Thoracic aorta (tissue), 2 donors: Measurements from ENCODE around the gene HPRT1. TPM values are rescaled to one million over a fixed set of nuclear protein-coding genes. Genes with fewer than 3 reads are reported as not detected.

ENCODE experiments used
- ATAC-seq: fragments of 150-250 bp; one replicate; pipeline ENCODE4 v1.8.0; 2017; ENCODE audit warnings: low read depth; ENCODE audit not compliant: insufficient number of reproducible peaks, low FRiP score
- DNase-seq: peaks from one replicate; pipeline ENCODE4 v3.0.0-alpha.2; 2020; ENCODE audit warnings: low spot score
- H3K27ac ChIP-seq, 2 donors: fragments of 200-600 bp; sonication (generic); 1 replicate in 1 of 2; 2 replicates in 1 of 2; pipeline ENCODE4 v1.5.1; 2016; ENCODE audit warnings: mild to moderate bottlenecking in 2 of 2, moderate library complexity in 2 of 2
- H3K27me3 ChIP-seq: fragments of 200-600 bp; sonication (generic); replicated peaks from 2 replicates; pipeline ENCODE4 v1.6.0; 2016; ENCODE audit warnings: mild to moderate bottlenecking; ENCODE audit not compliant: insufficient read depth
- H3K36me3 ChIP-seq: fragments of 200-600 bp; sonication (generic); one replicate; pipeline ENCODE4 v1.5.1; 2016
- H3K4me1 ChIP-seq, 2 donors: fragments of 200-600 bp; sonication (generic); 1 replicate in 1 of 2; 2 replicates in 1 of 2; pipeline versions ENCODE4 v1.5.1 to v1.6.0; 2016; ENCODE audit warnings: low read depth in 2 of 2, mild to moderate bottlenecking in 1 of 2; ENCODE audit not compliant: control insufficient read depth in 1 of 2
- H3K4me3 ChIP-seq: fragments of 200-600 bp; sonication (generic); 2 replicates; pipeline ENCODE4 v1.5.1; 2016; ENCODE audit warnings: mild to moderate bottlenecking
- H3K9me3 ChIP-seq: fragments of 200-600 bp; sonication (generic); 2 replicates; pipeline ENCODE4 v1.5.1; 2016
- total RNA-seq, 2 donors: library from RNA; depleted of rRNA; stranded (reverse); fragments of >200 nt; gene quantifications; one replicate each; pipeline versions ENCODE4 v1.1.0 to v1.2.3, GENCODE V29; 2016
- TF ChIP-seq, protein P1 (sequence below): fragments of 200-600 bp; sonication (generic); IDR thresholded peaks from one replicate; pipeline ENCODE4 v1.5.1; 2019; ENCODE audit warnings: antibody characterized with exemption

The HPRT1 gene
- total RNA-seq, 2 donors from 2014 or later: 3.1 to 20.7 TPM

DNA sequence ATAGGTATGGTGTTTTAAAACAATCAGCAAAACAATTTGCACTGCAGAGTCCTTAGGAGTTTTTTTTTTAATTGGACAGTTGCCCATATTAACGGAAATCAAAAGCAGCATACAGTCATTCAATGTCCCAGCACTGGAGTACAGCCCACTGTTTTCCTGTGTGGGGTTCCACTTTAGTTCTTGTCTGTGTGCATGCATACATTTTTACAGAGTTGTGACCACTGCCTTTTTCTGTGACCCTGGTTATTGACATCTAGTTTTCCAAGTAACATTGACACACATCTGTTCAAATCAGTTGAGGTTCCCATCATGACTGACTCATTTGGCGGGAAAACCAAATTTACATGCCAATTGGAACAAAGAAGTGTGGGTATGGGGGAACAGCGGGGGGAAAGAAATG, 83.3 kb downstream of the HPRT1 start:
- Histone ChIP-seq H3K9me3 (no peaks in the 10 kb centered on the region), H3K4me1 (peaks cover 0 to 2% of the 10 kb centered on the region in 2 donors), H3K4me3 (no peak overlapping the region), H3K27me3 (no peaks in the 10 kb centered on the region), H3K27ac (no peak overlapping the region), H3K36me3 (no peaks in the 10 kb centered on the region)
- ATAC-seq: no peak
- TF ChIP-seq, protein P1, sequence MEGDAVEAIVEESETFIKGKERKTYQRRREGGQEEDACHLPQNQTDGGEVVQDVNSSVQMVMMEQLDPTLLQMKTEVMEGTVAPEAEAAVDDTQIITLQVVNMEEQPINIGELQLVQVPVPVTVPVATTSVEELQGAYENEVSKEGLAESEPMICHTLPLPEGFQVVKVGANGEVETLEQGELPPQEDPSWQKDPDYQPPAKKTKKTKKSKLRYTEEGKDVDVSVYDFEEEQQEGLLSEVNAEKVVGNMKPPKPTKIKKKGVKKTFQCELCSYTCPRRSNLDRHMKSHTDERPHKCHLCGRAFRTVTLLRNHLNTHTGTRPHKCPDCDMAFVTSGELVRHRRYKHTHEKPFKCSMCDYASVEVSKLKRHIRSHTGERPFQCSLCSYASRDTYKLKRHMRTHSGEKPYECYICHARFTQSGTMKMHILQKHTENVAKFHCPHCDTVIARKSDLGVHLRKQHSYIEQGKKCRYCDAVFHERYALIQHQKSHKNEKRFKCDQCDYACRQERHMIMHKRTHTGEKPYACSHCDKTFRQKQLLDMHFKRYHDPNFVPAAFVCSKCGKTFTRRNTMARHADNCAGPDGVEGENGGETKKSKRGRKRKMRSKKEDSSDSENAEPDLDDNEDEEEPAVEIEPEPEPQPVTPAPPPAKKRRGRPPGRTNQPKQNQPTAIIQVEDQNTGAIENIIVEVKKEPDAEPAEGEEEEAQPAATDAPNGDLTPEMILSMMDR: no peak
- no peak for DNase-seq

DNA sequence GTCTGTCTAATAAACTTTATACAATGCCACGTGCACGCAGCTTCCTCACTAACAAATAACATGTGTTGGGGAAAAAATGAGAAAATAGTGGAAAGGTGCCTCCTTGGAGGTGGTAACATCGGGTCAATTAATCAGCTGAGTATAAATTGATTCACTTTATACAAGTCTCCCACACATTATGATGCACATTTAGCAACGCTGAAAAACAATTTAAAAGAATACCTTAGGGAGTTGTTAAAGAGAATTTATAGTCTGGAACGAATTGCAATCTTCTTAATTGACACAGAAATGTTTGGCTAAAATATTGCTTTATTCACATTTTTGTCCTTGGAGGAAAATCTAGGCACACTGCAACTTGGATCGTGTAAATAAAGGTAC, 84.2 kb downstream of the HPRT1 start:
- peak overlapping the region; percentile 46 for H3K4me3 ChIP-seq
- no peak for DNase-seq
- H3K4me1 ChIP-seq: peaks cover 0 to 7% of the 10 kb centered on the region in 2 donors
- no peaks in the 10 kb centered on the region for H3K9me3 ChIP-seq
- H3K27me3 ChIP-seq: no peaks in the 10 kb centered on the region
- TF ChIP-seq, protein P1: no peak
- no peaks in the 10 kb centered on the region for H3K36me3 ChIP-seq
- ATAC-seq: no peak
- H3K27ac ChIP-seq: no peak overlapping the region

DNA sequence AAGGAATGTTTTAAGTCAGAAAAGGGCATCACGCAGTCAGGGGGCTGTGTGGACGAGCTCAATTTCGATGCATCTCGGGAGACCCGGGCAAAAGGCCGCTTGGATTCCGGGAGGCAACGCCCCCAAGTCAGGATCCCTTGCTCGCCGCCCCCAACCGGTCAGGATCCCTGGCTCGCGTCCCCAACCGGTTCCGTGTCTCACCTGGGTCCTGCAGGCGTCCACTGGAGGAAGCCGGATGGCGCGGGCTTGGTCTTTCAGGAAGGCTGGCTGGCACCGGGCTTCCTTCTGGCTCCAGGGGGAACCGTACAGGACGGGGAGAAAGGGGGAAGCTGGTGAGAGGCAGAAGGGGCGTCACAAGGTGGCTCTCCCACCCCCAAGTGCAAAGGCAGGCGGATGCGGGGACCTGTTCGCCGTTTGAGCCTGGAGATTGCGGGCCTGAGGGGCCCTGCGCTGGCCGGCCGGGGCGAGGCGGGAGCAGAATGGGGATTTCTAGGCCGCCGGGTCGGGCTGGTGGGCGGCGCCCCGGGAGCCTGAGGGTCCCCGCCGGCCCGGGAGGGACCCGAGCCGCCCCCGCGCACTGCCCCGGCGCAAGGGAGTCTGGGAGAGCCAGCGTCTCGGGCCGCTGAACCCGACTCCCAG, 84.7 kb downstream of the HPRT1 start:
- no peak for ATAC-seq
- DNase-seq: no peak
- no peaks in the 10 kb centered on the region for H3K36me3 ChIP-seq
- TF ChIP-seq, protein P1: no peak
- peaks cover 0 to 7% of the 10 kb centered on the region in 2 donors for H3K4me1 ChIP-seq
- peak overlapping the region; percentile 46 for H3K4me3 ChIP-seq
- no peaks in the 10 kb centered on the region for H3K27me3 ChIP-seq
- H3K27ac ChIP-seq: no peak overlapping the region
- no peaks in the 10 kb centered on the region for H3K9me3 ChIP-seq

DNA sequence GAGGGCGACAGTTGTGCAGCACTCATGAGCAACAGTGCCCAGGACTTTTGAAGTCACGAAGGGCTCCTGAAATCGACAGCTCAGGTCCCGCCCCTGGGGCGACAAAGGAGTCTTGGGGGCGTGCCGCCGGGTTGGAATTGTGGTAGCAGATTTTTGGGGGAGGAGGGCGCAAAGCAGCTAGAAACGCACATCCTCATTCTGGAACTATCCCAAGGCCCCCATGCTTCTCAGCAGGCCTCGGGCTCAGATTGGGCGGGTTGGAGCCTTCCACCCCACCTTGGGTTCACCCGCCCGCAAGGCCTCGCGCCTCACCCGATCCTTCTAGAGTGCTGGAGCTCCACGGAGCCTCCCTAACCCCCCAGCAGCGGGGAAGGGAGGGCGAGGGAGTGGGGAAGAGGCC, 85.5 kb downstream of the HPRT1 start:
- no peak overlapping the region for H3K27ac ChIP-seq
- no peaks in the 10 kb centered on the region for H3K27me3 ChIP-seq
- TF ChIP-seq, protein P1: no peak
- ATAC-seq: no peak
- H3K9me3 ChIP-seq: no peaks in the 10 kb centered on the region
- no peaks in the 10 kb centered on the region for H3K36me3 ChIP-seq
- no peak for DNase-seq
- H3K4me3 ChIP-seq: no peak overlapping the region
- peaks cover 0 to 16% of the 10 kb centered on the region in 2 donors for H3K4me1 ChIP-seq

DNA sequence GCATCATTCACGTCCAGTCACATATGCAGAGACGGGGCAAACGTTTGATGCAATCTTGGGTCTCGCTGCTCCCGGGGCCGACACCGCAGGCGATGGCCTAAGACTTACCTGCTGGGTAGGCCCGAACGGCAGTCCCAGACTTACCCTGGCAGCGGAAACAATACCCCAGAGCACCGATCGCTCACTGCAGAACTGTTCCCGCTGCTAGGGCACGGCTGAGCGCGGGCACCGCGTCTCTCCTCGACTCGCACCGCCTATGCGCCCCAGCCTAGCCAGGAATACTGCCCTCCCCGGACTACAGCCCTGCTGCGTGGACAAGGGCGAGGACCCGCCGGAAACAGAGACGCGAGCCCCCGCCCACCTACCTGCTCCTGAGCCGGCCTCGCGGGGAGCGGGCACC, 86.2 kb downstream of the HPRT1 start:
- H3K4me3 ChIP-seq: no peak overlapping the region
- TF ChIP-seq, protein P1: no peak
- H3K27ac ChIP-seq: no peak overlapping the region
- no peaks in the 10 kb centered on the region for H3K36me3 ChIP-seq
- peaks cover 0 to 18% of the 10 kb centered on the region in 2 donors for H3K4me1 ChIP-seq
- H3K27me3 ChIP-seq: no peaks in the 10 kb centered on the region
- no peaks in the 10 kb centered on the region for H3K9me3 ChIP-seq
- DNase-seq: no peak
- no peak for ATAC-seq
